Stimulated activated memory B cell treated with anti-CD40 and anti-IgM and Interleukin-4, amounts not matched to agents 10 μg/mL and 1 μg/mL and 100 μg/mL, for 72 hours (primary cell): ENCODE results near the gene LHX2.
A peak's percentile ranks its signal among the peaks of the same experiment; 100 is the strongest.

Source experiments
- ATAC-seq: fragments of 150-1000 bp; cut with Tn5 transposase; 2 replicates; pipeline ENCODE4 v1.10.0; 2021
- H3K27ac Mint-ChIP-seq: one replicate; pipeline ENCODE4 v1.8.0; 2022; ENCODE audit warnings: mild to moderate bottlenecking, mixed read lengths
- H3K27me3 Mint-ChIP-seq: one replicate; pipeline ENCODE4 v1.8.0; 2022; ENCODE audit warnings: mixed read lengths
- H3K36me3 Mint-ChIP-seq: one replicate; pipeline ENCODE4 v1.8.0; 2022; ENCODE audit warnings: mixed read lengths
- H3K4me1 Mint-ChIP-seq: one replicate; pipeline ENCODE4 v1.8.0; 2022; ENCODE audit warnings: mixed read lengths
- H3K4me3 Mint-ChIP-seq: one replicate; pipeline ENCODE4 v1.8.0; 2022; ENCODE audit warnings: mild to moderate bottlenecking, moderate library complexity, mixed read lengths
- H3K9me3 Mint-ChIP-seq: one replicate; pipeline ENCODE4 v1.8.0; 2022; ENCODE audit warnings: mixed read lengths

Gene LHX2

DNA sequence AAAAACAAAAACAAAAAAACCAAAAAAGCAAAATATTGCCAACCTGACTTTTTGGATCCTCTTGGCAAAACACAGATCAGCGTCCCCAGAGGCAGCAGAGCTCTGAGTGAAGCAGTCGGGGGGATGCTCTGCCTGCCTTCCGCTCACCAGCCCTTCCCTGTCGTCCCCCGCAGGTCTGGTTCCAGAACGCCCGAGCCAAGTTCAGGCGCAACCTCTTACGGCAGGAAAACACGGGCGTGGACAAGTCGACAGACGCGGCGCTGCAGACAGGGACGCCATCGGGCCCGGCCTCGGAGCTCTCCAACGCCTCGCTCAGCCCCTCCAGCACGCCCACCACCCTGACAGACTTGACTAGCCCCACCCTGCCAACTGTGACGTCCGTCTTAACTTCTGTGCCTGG, 20.7 kb downstream of the LHX2 start:
- no peak for ATAC-seq
- Mint-ChIP-seq H3K27ac (no peak overlapping the region), H3K4me3 (no peak overlapping the region), H3K27me3 (peaks cover 72% of the 10 kb centered on the region), H3K36me3 (no peaks in the 10 kb centered on the region), H3K9me3 (no peaks in the 10 kb centered on the region), H3K4me1 (peaks cover 11% of the 10 kb centered on the region)

- Mint-ChIP-seq H3K9me3 (no peaks in the 10 kb centered on the region), H3K4me3 (no peak overlapping the region), H3K27me3 (peaks cover 83% of the 10 kb centered on the region), H3K4me1 (peaks cover 11% of the 10 kb centered on the region), H3K27ac (no peak overlapping the region), H3K36me3 (no peaks in the 10 kb centered on the region)
- ATAC-seq = no peak
Observed at GRCh38 chr9:124033348-124033747, 21.8 kb downstream of the LHX2 start.

GRCh38 chr9:124033967-124034366, 22.4 kb downstream of the LHX2 start:
- Mint-ChIP-seq H3K4me1 (peaks cover 11% of the 10 kb centered on the region), H3K27me3 (peaks cover 89% of the 10 kb centered on the region), H3K36me3 (no peaks in the 10 kb centered on the region), H3K4me3 (no peak overlapping the region), H3K9me3 (no peaks in the 10 kb centered on the region), H3K27ac (no peak overlapping the region)
- no peak for ATAC-seq

- H3K27me3 Mint-ChIP-seq = peaks cover 91% of the 10 kb centered on the region
Observed at GRCh38 chr9:124035001-124035650, 23.6 kb downstream of the LHX2 start.

DNA sequence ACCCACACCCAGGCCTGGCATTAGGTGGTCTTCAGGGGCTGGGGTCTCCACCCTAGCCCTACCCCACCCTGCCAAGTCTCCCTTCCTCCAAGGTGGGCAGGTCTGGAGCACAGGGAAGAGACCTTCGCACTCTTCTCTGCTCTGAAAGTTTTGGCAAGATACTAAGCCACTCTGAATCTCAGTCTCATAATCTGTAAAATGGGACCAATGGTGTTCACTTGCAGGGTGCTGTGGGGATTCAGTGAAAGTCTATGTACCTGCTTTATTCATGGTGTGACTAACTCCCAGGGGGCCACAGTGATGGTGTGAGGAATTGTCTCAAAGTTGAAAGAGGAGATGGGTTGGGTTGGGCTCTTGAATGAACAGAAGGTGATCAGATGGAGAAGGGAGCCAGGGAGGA, 25.0 kb downstream of the LHX2 start:
- Mint-ChIP-seq H3K4me1 (peaks cover 9% of the 10 kb centered on the region), H3K4me3 (no peak overlapping the region), H3K27me3 (peaks cover 84% of the 10 kb centered on the region), H3K36me3 (no peaks in the 10 kb centered on the region), H3K27ac (no peak overlapping the region), H3K9me3 (no peaks in the 10 kb centered on the region)
- no peak for ATAC-seq

More at GRCh38 chr9:124035001-124035650, 23.6 kb downstream of the LHX2 start:
- H3K27ac Mint-ChIP-seq = no peak overlapping the region
- peaks cover 11% of the 10 kb centered on the region for H3K4me1 Mint-ChIP-seq
- no peak for ATAC-seq
- no peak overlapping the region for H3K4me3 Mint-ChIP-seq
- no peaks in the 10 kb centered on the region for H3K9me3 Mint-ChIP-seq
- H3K36me3 Mint-ChIP-seq = no peaks in the 10 kb centered on the region

DNA sequence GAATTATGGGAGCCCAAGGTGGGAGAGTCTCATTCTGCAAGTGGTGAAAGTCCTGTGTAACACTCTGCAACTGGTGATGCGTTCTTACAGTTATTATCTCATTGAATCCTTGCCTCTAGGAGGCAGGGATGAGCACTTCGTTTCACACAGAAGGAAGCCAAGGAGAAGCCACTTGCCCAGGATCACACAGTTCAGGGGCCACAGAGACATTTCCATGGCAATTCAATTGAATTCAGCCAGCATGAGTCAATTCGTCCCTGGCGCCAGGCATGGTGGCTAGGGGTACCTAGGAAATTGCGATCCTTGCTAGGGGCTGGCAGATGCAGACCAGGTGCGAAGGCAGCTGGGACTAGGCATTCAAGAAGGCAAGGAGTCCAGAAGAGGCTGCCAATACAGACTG, 26.2 kb downstream of the LHX2 start:
- H3K9me3 Mint-ChIP-seq = no peaks in the 10 kb centered on the region
- peaks cover 12% of the 10 kb centered on the region for H3K4me1 Mint-ChIP-seq
- peaks cover 85% of the 10 kb centered on the region for H3K27me3 Mint-ChIP-seq
- no peak for ATAC-seq
- no peaks in the 10 kb centered on the region for H3K36me3 Mint-ChIP-seq
- H3K27ac Mint-ChIP-seq = no peak overlapping the region
- H3K4me3 Mint-ChIP-seq = no peak overlapping the region

DNA sequence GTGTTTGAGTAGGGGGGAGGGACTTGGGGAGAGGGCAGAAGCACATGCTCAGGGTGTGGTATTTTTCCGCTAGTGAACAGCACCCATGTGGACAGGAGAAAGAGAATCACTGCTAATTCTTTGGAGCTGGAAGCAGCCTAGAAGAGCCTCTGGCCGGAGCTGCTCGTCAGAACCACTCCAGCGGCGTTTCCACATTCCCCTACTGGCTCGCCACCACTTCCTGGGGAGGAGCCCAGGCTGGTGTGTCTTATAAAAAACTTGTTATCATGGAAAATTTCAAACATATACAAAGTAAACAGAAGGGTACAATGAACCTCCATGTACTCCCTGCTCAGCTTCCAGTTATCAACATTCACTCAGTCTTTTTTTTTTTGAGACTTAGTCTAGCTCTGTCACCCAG, 26.7 kb downstream of the LHX2 start:
- peaks cover 12% of the 10 kb centered on the region for H3K4me1 Mint-ChIP-seq
- no peaks in the 10 kb centered on the region for H3K9me3 Mint-ChIP-seq
- no peaks in the 10 kb centered on the region for H3K36me3 Mint-ChIP-seq
- H3K27ac Mint-ChIP-seq = no peak overlapping the region
- ATAC-seq = no peak
- H3K4me3 Mint-ChIP-seq = no peak overlapping the region
- H3K27me3 Mint-ChIP-seq = peaks cover 80% of the 10 kb centered on the region

GRCh38 chr9:124038790-124039633, 27.4 kb downstream of the LHX2 start:
- peaks cover 79% of the 10 kb centered on the region for H3K27me3 Mint-ChIP-seq
- H3K4me1 Mint-ChIP-seq = peaks cover 12% of the 10 kb centered on the region
- no peak overlapping the region for H3K4me3 Mint-ChIP-seq
- ATAC-seq = no peak
- no peak overlapping the region for H3K27ac Mint-ChIP-seq
- H3K9me3 Mint-ChIP-seq = no peaks in the 10 kb centered on the region
- H3K36me3 Mint-ChIP-seq = no peaks in the 10 kb centered on the region

DNA sequence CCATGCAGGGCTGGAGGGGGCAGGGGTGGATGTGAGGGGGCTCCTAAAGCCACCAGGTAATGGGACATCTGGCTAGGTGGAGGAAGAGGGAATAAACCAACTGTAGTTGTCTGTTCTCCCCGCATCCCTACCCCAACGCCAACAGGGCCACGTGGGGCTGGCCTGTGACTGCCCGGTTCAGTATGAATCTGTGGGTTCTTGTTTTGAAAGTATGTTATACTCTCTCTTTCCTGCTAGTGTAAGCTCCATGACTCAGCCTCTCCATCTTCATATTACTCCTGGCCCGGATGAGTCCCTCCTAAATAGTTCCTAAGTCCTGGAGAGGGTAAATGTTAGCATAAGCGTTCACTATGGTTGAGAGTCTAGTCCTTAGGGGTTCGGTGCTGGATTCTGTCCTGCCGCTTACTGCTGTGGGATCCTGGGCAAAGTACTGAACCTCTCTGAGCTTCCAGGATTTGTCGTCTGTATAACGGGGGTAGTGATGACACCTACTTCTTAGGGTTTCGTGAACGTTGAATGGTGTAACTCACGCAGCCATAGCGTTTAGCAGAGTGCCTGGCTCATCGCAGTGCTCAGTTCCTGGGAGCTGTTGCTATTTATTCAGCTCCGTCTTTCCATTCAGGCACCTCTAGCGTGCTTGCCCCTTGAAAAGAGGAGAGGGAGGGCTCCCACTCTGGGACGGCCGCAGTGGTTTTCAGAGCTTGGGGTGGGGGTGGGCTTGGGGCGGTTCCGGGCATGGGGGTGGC, 28.8 kb downstream of the LHX2 start:
- Mint-ChIP-seq H3K4me3 (peak overlapping the region; percentile 21), H3K36me3 (no peaks in the 10 kb centered on the region), H3K4me1 (peaks cover 12% of the 10 kb centered on the region), H3K9me3 (no peaks in the 10 kb centered on the region), H3K27ac (no peak overlapping the region), H3K27me3 (peaks cover 83% of the 10 kb centered on the region)
- ATAC-seq = no peak

DNA sequence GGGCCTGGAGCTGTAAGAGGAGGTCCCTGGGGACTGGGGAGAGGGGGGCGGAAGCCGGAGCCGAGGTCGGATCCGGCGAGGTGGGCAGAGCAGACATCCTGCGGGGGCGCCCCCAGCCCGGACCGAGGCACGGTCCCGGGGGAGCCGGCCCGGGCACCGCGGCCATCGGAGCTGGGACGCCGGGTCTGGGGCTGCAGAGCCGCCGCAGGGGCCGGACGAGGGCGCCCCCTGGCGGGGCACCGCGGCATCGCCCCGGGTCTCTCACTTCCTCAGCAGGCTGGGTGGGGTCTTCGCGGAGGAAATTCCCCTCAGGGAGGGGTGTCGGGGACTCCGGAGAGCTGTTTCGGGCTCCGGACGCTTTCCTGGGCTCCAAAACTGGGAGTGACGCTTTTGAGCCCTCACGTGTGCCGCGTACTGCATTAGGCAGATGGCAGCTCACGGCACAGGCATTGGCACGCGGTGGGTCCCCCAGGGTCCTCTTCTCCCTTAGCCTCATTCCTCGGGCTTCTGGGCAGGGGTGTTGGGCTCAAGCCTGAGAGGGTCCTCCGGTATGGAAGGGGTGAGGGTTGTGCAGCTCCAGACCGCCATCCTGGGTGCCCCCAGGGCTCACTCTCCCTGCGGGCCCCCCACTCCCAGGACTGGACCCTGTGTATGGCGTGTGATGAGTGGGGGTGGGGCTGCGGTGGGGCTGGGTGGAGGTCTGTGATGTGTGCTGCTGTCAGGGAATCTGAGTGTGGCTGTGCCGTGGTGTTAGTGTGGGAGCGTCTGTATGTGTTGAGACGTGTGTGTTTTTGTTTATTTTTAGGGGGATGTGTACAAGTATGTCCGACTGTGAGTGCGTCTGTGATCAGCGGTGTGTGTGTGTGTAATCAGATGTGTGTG, 29.6 kb downstream of the LHX2 start:
- peaks cover 12% of the 10 kb centered on the region for H3K4me1 Mint-ChIP-seq
- no peaks in the 10 kb centered on the region for H3K9me3 Mint-ChIP-seq
- H3K27me3 Mint-ChIP-seq = peaks cover 81% of the 10 kb centered on the region
- H3K4me3 Mint-ChIP-seq = peak overlapping the region; percentile 51
- peak; percentile 48 for ATAC-seq
- peak overlapping the region; percentile 17 for H3K27ac Mint-ChIP-seq
- no peaks in the 10 kb centered on the region for H3K36me3 Mint-ChIP-seq

- H3K27ac Mint-ChIP-seq = peak overlapping the region; percentile 17
- peaks cover 81% of the 10 kb centered on the region for H3K27me3 Mint-ChIP-seq
- no peak for ATAC-seq
- no peak overlapping the region for H3K4me3 Mint-ChIP-seq
- no peaks in the 10 kb centered on the region for H3K9me3 Mint-ChIP-seq
- H3K36me3 Mint-ChIP-seq = no peaks in the 10 kb centered on the region
- H3K4me1 Mint-ChIP-seq = peaks cover 12% of the 10 kb centered on the region
Observed at GRCh38 chr9:124041817-124042116, 30.2 kb downstream of the LHX2 start.

DNA sequence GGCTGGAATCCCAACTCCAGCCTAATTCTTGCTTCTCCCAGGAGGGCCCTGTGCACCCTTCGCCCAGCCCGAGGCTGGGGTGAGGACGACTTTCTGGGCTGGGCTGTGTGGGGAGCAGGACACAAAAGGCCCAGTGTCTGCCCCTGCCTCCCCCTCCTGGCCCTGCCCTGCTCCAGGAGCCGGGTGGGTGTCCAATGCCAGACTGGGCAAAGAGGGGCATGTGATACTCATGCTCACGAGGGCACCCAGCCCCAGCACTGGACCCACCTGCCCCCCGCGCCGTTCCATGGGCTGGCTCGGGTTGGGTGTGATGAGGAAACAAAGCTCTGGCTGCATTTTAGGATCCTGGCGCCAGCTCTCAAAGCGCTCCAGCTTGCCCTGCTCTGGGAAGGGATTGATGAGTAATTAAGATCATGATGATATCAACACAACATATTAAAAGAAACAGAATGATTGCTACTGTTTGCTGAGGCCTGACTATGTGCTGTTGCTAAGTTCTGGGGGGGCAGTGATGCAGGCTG, 30.7 kb downstream of the LHX2 start:
- no peaks in the 10 kb centered on the region for H3K36me3 Mint-ChIP-seq
- ATAC-seq = no peak
- H3K4me3 Mint-ChIP-seq = no peak overlapping the region
- peaks cover 81% of the 10 kb centered on the region for H3K27me3 Mint-ChIP-seq
- peaks cover 12% of the 10 kb centered on the region for H3K4me1 Mint-ChIP-seq
- H3K27ac Mint-ChIP-seq = peak overlapping the region; percentile 17
- H3K9me3 Mint-ChIP-seq = no peaks in the 10 kb centered on the region

DNA sequence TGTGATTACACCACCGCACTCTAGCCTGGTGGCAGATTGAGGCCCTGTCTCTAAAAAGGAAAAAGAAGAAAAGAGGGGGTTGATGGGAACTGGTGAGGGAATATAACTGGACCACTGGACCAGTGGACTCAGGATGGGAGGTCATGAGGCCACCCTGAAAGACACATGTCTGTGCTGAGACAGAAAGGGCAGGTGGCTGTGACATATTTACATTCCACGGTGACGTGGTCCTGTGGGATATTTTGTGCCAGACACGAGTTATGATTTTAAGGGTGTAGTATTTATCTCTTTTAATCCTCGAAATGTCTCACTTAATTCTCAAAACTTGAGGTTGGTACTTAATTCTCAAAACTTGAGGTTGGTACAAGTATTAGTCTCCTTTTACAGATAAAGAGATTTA, 32.9 kb downstream of the LHX2 start:
- H3K4me1 Mint-ChIP-seq = peaks cover 12% of the 10 kb centered on the region
- H3K36me3 Mint-ChIP-seq = no peaks in the 10 kb centered on the region
- H3K27me3 Mint-ChIP-seq = peaks cover 81% of the 10 kb centered on the region
- H3K9me3 Mint-ChIP-seq = no peaks in the 10 kb centered on the region
- H3K27ac Mint-ChIP-seq = no peak overlapping the region
- ATAC-seq = no peak
- H3K4me3 Mint-ChIP-seq = no peak overlapping the region

DNA sequence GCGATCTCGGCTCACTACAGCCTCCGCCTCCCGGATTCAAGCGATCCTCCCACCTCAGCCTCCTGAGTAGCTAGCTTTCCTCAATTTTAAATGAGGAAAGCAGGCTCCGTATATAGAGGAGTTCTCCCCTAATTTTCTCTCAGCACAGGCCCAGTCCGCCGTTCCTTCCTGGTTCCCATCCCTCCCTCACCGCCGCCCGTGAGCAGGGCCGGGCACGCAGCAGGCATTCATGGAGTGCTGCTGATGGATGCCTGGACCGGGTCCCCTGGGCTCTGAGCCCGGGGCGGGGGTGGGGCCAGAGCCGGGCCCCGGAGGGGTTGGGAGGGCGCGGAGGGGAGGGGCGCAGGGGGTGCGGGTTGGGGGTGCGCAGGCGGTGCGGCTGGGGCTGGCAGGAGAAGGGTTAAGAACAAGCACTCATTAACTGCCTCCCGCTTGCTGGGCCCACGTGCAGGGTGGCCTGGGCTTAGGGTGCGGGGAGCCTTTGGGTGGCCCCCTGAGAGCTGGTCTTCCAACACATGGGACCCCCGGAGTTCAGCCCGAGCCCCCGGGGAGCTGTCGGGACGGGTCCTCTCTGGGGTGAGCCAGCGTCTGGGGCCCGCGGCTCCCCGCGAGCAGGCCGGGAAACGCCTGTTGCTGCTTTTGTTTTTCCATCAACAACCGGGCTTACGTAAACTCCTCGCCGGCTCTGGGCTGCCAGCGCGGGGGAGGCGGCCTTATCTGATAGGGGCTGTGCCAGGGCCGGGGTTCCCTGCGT, 33.7 kb downstream of the LHX2 start:
- Mint-ChIP-seq H3K27me3 (peaks cover 82% of the 10 kb centered on the region), H3K9me3 (no peaks in the 10 kb centered on the region), H3K4me1 (peaks cover 12% of the 10 kb centered on the region), H3K4me3 (no peak overlapping the region), H3K27ac (no peak overlapping the region), H3K36me3 (no peaks in the 10 kb centered on the region)
- no peak for ATAC-seq
